Endothelial cell of umbilical vein (primary cell): Measurements from ENCODE around the gene GAN. TPM values are rescaled to one million over a fixed set of nuclear protein-coding genes. Genes with fewer than 3 reads are reported as not detected.

Experiments used
- BruUV-seq: library from RNA; stranded (reverse); fragments of 400-500 nt; replicated peaks from 2 replicates; lab custom pipeline; 2021; lab: Mats Ljungman, UMichigan
- CTCF ChIA-PET: fragments of 300-600, 350-600 bp; sonication (Branson Sonifier 250); formaldehyde crosslinking; loops from one replicate; lab custom pipeline; 2021; ENCODE audit warnings: antibody characterized with exemption, inconsistent platforms; lab: Charles Lee
- POLR2A ChIA-PET: fragments of 300-600, 350-600 bp; sonication (Branson Sonifier 250); formaldehyde crosslinking; loops from one replicate; lab custom pipeline; 2021; ENCODE audit warnings: antibody characterized with exemption, inconsistent platforms; lab: Charles Lee
- DNase-seq: peaks from one replicate; pipeline ENCODE4 v3.0.0-alpha.2; 2011; ENCODE audit warnings: low read depth, low spot score
- FAIRE-seq: peaks from 2 replicates; lab custom pipeline; 2011; peaks lifted over from hg19 to GRCh38; lab: Jason Lieb, UNC
- H2AFZ ChIP-seq: 2 replicates; pipeline ENCODE4 v1.6.0; 2012; ENCODE audit warnings: low read depth, low read length, control low read depth, inconsistent platforms
- H3K27ac ChIP-seq: 2 replicates; pipeline ENCODE4 v1.5.1; 2011; ENCODE audit warnings: low read depth, mild to moderate bottlenecking, control low read depth, low read length, moderate library complexity; ENCODE audit not compliant: insufficient read depth
- H3K27me3 ChIP-seq, 2 experiments: 2 replicates each; pipeline versions ENCODE4 v1.6.0 to v1.6.1; 2011; ENCODE audit warnings: low read length in 2 of 2, mixed read lengths in 1 of 2; ENCODE audit not compliant: control insufficient read depth in 2 of 2, insufficient read depth in 2 of 2
- H3K36me3 ChIP-seq, 2 experiments: 2 replicates in 1 of 2; 3 replicates in 1 of 2; pipeline ENCODE4 v1.5.1; 2011; ENCODE audit warnings: low read length in 2 of 2, mild to moderate bottlenecking in 1 of 2, moderate library complexity in 1 of 2; ENCODE audit not compliant: control insufficient read depth in 2 of 2, insufficient read depth in 2 of 2; ENCODE audit errors: extremely low read depth in 1 of 2
- H3K4me1 ChIP-seq: 3 replicates; pipeline ENCODE4 v1.5.1; 2011; ENCODE audit warnings: mild to moderate bottlenecking, low read length; ENCODE audit not compliant: control insufficient read depth, insufficient read depth; ENCODE audit errors: extremely low read depth
- H3K4me2 ChIP-seq: 2 replicates; pipeline ENCODE4 v1.6.1; 2011; ENCODE audit warnings: low read length, control low read depth, mixed read lengths; ENCODE audit not compliant: insufficient read depth
- H3K4me3 ChIP-seq, 3 experiments: fragments of 200-600 bp in 1 of 3; sonication (generic), shearing (Covaris generic) in 1 of 3; replicated peaks in 1 of 3; 2 replicates each; pipeline ENCODE4 v1.5.1; 2011 to 2016; ENCODE audit warnings: control low read depth in 3 of 3, low read length in 3 of 3, mild to moderate bottlenecking in 2 of 3, inconsistent platforms in 1 of 3, low read depth in 1 of 3, moderate library complexity in 1 of 3; ENCODE audit not compliant: insufficient read depth in 1 of 3
- H3K79me2 ChIP-seq: 2 replicates; pipeline ENCODE4 v1.6.0; 2012; ENCODE audit warnings: low read length, inconsistent platforms; ENCODE audit not compliant: control insufficient read depth, insufficient read depth
- H3K9ac ChIP-seq: replicated peaks from 2 replicates; pipeline ENCODE3; 2011; ENCODE audit warnings: low read length, control low read depth; ENCODE audit not compliant: insufficient read depth; ENCODE audit errors: extremely low read depth
- H3K9me1 ChIP-seq: replicated peaks from 3 replicates; pipeline ENCODE4 v1.6.0; 2011; ENCODE audit warnings: mild to moderate bottlenecking, low read length; ENCODE audit not compliant: control insufficient read depth, insufficient read depth; ENCODE audit errors: extremely low read depth
- H3K9me3 ChIP-seq: replicated peaks from 2 replicates; pipeline ENCODE4 v1.5.1; 2012; ENCODE audit warnings: low read length, inconsistent platforms; ENCODE audit not compliant: control insufficient read depth, insufficient read depth
- H4K20me1 ChIP-seq: replicated peaks from 2 replicates; pipeline ENCODE3; 2011; ENCODE audit warnings: mild to moderate bottlenecking, low read length; ENCODE audit not compliant: control insufficient read depth, insufficient read depth; ENCODE audit errors: extremely low read depth
- CTCF ChIP-seq, 2 donors: IDR thresholded peaks; 1 replicate in 1 of 2; 2 replicates in 1 of 2; pipeline ENCODE4 v1.5.1; 2011; ENCODE audit warnings: low read length in 2 of 2, mild to moderate bottlenecking in 2 of 2, moderate library complexity in 2 of 2, control low read depth in 1 of 2, inconsistent platforms in 1 of 2, low read depth in 1 of 2; ENCODE audit not compliant: insufficient read depth in 1 of 2; ENCODE audit errors: extremely low read depth in 1 of 2
- EZH2 ChIP-seq: IDR thresholded peaks from 2 replicates; pipeline ENCODE4 v1.6.1; 2012; ENCODE audit warnings: borderline replicate concordance, low read depth, mild to moderate bottlenecking, moderate library complexity, low read length, inconsistent platforms; ENCODE audit not compliant: severe bottlenecking
- FOS ChIP-seq: IDR thresholded peaks from 2 replicates; pipeline ENCODE4 v1.6.1; 2011; ENCODE audit warnings: mild to moderate bottlenecking, low read length, moderate library complexity, borderline replicate concordance; ENCODE audit not compliant: insufficient read depth
- GATA2 ChIP-seq: IDR thresholded peaks from 2 replicates; pipeline ENCODE4 v1.7.0; 2011; ENCODE audit warnings: low read depth, mild to moderate bottlenecking, moderate library complexity, mixed read lengths, low read length; ENCODE audit not compliant: insufficient read length, insufficient read depth
- JUN ChIP-seq: IDR thresholded peaks from 2 replicates; pipeline ENCODE4 v1.6.1; 2011; ENCODE audit warnings: borderline replicate concordance, low read depth; ENCODE audit not compliant: insufficient read length, insufficient read depth
- MAX ChIP-seq: IDR thresholded peaks from 2 replicates; pipeline ENCODE4 v1.6.1; 2011; ENCODE audit not compliant: insufficient read depth, insufficient read length
- MYC ChIP-seq: IDR thresholded peaks from one replicate; pipeline ENCODE4 v1.6.1; 2011; ENCODE audit warnings: mild to moderate bottlenecking, low read depth, low read length
- POLR2A ChIP-seq: IDR thresholded peaks from 2 replicates; pipeline ENCODE4 v1.6.1; 2012; ENCODE audit warnings: low read depth, mild to moderate bottlenecking, control low read depth, low read length
- POLR2AphosphoS5 ChIP-seq: IDR thresholded peaks from 2 replicates; pipeline ENCODE4 v1.6.1; 2012; ENCODE audit warnings: low read depth, mild to moderate bottlenecking, control low read depth, low read length, moderate library complexity; ENCODE audit not compliant: insufficient read depth
- dilution Hi-C: fragments of 300-500 bp; cut with MboI; formaldehyde crosslinking; loops from one replicate; pipeline ENCODE4 v1.15.0; 2019; ENCODE audit warnings: low sequenced_read_pairs; ENCODE audit not compliant: extremely low pct_ligation_motif_present
- intact Hi-C: fragments of 100-400 bp; cut with micrococcal nuclease; formaldehyde crosslinking; loops from one replicate; pipeline ENCODE4 v1.10.0; 2022
- polyA plus RNA-seq, 4 experiments: library from polyadenylated mRNA; depleted of rRNA in 3 of 4; stranded (reverse) in 3 of 4; unstranded in 1 of 4; fragments of >200 nt; gene quantifications; 2 replicates each; pipeline versions ENCODE4 v1.2.1 to v1.2.3, GENCODE V29; 2011 to 2012; ENCODE audit warnings: missing spikeins in 1 of 4
- total RNA-seq: library from RNA; stranded (reverse); gene quantifications from 2 replicates; pipeline ENCODE4 v1.2.3, GENCODE V29; 2021

Gene GAN
- total and polyA plus RNA-seq, 2 donors (not counting 3 experiments of a cell fraction or from before 2014, with no cell fraction given) = 1.8 to 11.1 TPM

- H3K27me3 ChIP-seq = no peaks in the 10 kb centered on the region
- FAIRE-seq (no peak), DNase-seq (no peak)
- dilution Hi-C loops = loop anchor here (25.0 kb wide), 1 partner anchor 113 kb away; no protein-coding TSS in a partner anchor
- CTCF ChIA-PET = no interaction called here
- no peaks in the 10 kb centered on the region for H4K20me1 ChIP-seq
- H3K4me2 ChIP-seq = no peak overlapping the region
- H3K79me2 ChIP-seq = peaks cover 6% of the 10 kb centered on the region
- H2AFZ ChIP-seq = no peak overlapping the region
- H3K9me3 ChIP-seq = peaks cover 10% of the 10 kb centered on the region
- peaks cover 0 to 3% of the 10 kb centered on the region in 2 experiments for H3K36me3 ChIP-seq
- TF ChIP-seq FOS = no peak
- no peaks in the 10 kb centered on the region for H3K9me1 ChIP-seq
- no peak overlapping the region for H3K4me3 ChIP-seq
- no TSS peak for BruUV-seq
- no peak overlapping the region for H3K9ac ChIP-seq
- no peaks in the 10 kb centered on the region for H3K4me1 ChIP-seq
- POLR2A ChIA-PET = no interaction called here
- intact Hi-C loops = no loop called here
- H3K27ac ChIP-seq = no peak overlapping the region
These were observed 35.0 kb downstream of the GAN start for GRCh38 chr16:81349608-81350305.

DNA sequence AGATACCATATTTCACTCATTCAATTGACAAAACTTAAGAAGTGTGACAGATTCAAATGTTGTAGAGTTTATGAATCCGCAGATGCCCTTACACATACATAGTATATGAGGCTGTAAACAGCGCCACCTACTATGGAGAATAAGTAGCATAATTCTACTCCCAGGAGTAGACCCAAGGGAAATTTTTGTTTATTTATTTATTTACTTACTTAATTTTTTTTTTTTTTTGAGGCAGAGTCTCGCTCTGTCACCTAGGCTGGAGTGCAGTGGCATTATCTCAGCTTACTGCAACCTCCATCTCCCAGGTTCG, 35.5 kb downstream of the GAN start:
- no peak overlapping the region for H3K27ac ChIP-seq
- DNase-seq = no peak
- TF ChIP-seq POLR2AphosphoS5 = no peak
- no peak for TF ChIP-seq JUN
- TF ChIP-seq POLR2A = no peak
- TF ChIP-seq EZH2 = no peak
- no peak for TF ChIP-seq FOS
- TF ChIP-seq CTCF (IDR thresholded peaks at IDR 0.05; ENCODE audit: extremely low read depth in 1 of 2, insufficient read depth in 1 of 2, low read depth in 1 of 2, low read length in 2 of 2) = no peak
- TF ChIP-seq GATA2 = no peak
- TF ChIP-seq MYC = no peak
- no peak for TF ChIP-seq MAX
- no TSS peak for BruUV-seq
- no peaks in the 10 kb centered on the region for H4K20me1 ChIP-seq
- no peak overlapping the region for H2AFZ ChIP-seq
- H3K4me3 ChIP-seq = no peak overlapping the region
- no peak overlapping the region for H3K4me2 ChIP-seq
- intact Hi-C loops = no loop called here
- H3K79me2 ChIP-seq = peaks cover 6% of the 10 kb centered on the region
- dilution Hi-C loops = loop anchor here (25.0 kb wide), 1 partner anchor 112 kb away; no protein-coding TSS in a partner anchor
- H3K9ac ChIP-seq = no peak overlapping the region
- H3K9me3 ChIP-seq = peaks cover 10% of the 10 kb centered on the region
- POLR2A ChIA-PET = no interaction called here
- FAIRE-seq = no peak
- CTCF ChIA-PET = no interaction called here
- no peaks in the 10 kb centered on the region for H3K4me1 ChIP-seq
- H3K9me1 ChIP-seq = no peaks in the 10 kb centered on the region
- H3K36me3 ChIP-seq = peaks cover 0 to 3% of the 10 kb centered on the region in 2 experiments
- H3K27me3 ChIP-seq = no peaks in the 10 kb centered on the region
